GM12873 (cell line): Measurements from ENCODE around the gene SYNGAP1.

ENCODE experiments used
- CTCF ChIP-seq: IDR thresholded peaks from 2 replicates; pipeline ENCODE4 v1.5.1; 2012; ENCODE audit warnings: low read depth, mild to moderate bottlenecking, moderate library complexity, low read length, control low read depth; ENCODE audit not compliant: insufficient read depth; ENCODE audit errors: missing control alignments

Gene SYNGAP1

GRCh38 chr6:33416386-33417127 lies 3.3 kb upstream of the SYNGAP1 start:
- TF ChIP-seq CTCF, result no peak

- no peak for TF ChIP-seq CTCF
Observed at GRCh38 chr6:33417128-33417902, 2.5 kb upstream of the SYNGAP1 start.

GRCh38 chr6:33417903-33418689 lies 1.8 kb upstream of the SYNGAP1 start, which contains the start of gene CUTA:
CUTA (minus strand) TSS chr6:33418107; CDS start chr6:33418000, 107 bp downstream.
- TF ChIP-seq CTCF, result peak; percentile 61

GRCh38 chr6:33418690-33419291 lies 1.1 kb upstream of the SYNGAP1 start:
- no peak for TF ChIP-seq CTCF

- no peak for TF ChIP-seq CTCF
Observed at GRCh38 chr6:33420491-33421343, 852 bp downstream of the SYNGAP1 start.

- no peak for TF ChIP-seq CTCF
Observed at GRCh38 chr6:33421344-33421643, 1.4 kb downstream of the SYNGAP1 start.
